GM12874 (cell line): ENCODE results near the gene ZNF580.

Experiments used
- TF ChIP-seq, protein P1 (sequence below): IDR thresholded peaks from 2 replicates; pipeline ENCODE4 v1.5.1; 2011; ENCODE audit warnings: low read depth, mild to moderate bottlenecking, control low read depth, low read length, moderate library complexity; ENCODE audit not compliant: insufficient read depth

Gene ZNF580

GRCh38 chr19:55644842-55645511, 4.2 kb downstream of the ZNF580 start:
- TF ChIP-seq, protein P1, sequence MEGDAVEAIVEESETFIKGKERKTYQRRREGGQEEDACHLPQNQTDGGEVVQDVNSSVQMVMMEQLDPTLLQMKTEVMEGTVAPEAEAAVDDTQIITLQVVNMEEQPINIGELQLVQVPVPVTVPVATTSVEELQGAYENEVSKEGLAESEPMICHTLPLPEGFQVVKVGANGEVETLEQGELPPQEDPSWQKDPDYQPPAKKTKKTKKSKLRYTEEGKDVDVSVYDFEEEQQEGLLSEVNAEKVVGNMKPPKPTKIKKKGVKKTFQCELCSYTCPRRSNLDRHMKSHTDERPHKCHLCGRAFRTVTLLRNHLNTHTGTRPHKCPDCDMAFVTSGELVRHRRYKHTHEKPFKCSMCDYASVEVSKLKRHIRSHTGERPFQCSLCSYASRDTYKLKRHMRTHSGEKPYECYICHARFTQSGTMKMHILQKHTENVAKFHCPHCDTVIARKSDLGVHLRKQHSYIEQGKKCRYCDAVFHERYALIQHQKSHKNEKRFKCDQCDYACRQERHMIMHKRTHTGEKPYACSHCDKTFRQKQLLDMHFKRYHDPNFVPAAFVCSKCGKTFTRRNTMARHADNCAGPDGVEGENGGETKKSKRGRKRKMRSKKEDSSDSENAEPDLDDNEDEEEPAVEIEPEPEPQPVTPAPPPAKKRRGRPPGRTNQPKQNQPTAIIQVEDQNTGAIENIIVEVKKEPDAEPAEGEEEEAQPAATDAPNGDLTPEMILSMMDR: no peak

DNA sequence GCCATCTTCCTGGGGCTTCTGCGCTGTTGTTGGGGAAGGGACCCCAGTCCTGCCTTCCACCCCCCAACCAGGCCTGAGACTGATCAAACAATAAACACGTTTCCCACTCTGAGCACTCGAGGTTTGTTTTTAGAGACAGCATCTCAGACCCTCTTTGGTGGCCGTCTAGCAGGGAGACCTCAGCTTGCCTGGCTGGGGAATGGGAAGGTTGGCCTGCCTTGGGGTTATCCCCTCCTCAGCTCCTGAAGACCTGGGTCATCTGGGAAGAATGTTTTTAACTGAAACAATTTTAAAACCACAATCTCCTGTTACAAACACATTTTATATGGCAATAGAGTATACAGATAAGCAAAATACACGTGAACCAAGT, 4.7 kb downstream of the ZNF580 start:
- TF ChIP-seq, protein P1: no peak

GRCh38 chr19:55646889-55647731, 6.3 kb downstream of the ZNF580 start:
- TF ChIP-seq, protein P1: no peak

DNA sequence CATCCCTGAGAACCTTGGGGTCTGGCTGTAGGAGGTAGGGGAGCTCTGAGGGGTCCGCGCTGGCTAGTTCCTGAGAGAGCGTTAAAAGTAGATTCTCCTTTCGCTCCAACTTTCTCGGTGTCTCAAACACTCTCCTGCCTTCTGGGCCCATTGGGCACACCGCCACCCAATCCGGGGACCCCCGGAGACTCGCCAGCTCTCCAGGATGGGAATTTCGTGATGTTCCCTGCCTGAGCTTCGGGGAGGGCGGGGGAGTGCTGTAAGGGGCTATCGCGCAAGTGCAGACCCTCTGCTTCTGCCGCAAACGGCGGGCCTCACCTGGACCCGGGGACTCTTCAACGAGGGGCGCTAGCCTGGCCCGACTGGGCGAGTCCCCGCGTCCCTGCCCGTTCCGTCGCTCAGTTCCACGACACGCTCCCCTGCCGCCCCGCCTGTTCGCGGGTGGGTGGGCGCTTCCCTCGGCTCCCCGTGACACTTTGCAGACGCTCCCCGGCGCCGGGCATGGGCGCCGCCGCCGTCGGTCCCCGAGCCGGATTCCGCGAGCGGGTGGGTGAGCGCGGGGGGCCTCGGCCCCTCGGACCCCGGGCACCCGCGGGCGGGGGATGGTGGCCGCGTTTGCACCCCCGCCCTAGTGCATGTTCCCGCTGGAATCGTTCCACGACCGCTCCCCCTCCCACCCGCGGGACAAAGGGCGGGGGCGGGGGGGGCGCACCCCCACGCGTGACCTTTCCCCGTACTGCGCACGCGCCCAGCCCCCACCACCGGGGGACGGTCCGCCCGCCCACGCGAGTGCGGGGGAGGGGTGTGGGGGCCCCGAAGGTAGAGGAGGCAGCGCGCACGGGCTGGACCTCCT, 7.2 kb downstream of the ZNF580 start, which contains the start of gene CCDC106:
Gene CCDC106, plus strand, starts transcription at position 481 of the 853 bp plus-strand sequence. CDS start 835 bp downstream, outside the sequence.
- TF ChIP-seq, protein P1: no peak

GRCh38 chr19:55648585-55649267, 7.9 kb downstream of the ZNF580 start:
- TF ChIP-seq, protein P1: no peak

GRCh38 chr19:55649268-55650125, 8.7 kb downstream of the ZNF580 start:
- TF ChIP-seq, protein P1: no peak
